Amygdala (tissue), 56 donors: ENCODE measurements around the gene ATL2.

ENCODE experiments used
- DNase-seq, 56 donors: peaks; one replicate each; lab custom pipeline; 2025; lab: John Stamatoyannopoulos, UW

ATL2 gene

DNA sequence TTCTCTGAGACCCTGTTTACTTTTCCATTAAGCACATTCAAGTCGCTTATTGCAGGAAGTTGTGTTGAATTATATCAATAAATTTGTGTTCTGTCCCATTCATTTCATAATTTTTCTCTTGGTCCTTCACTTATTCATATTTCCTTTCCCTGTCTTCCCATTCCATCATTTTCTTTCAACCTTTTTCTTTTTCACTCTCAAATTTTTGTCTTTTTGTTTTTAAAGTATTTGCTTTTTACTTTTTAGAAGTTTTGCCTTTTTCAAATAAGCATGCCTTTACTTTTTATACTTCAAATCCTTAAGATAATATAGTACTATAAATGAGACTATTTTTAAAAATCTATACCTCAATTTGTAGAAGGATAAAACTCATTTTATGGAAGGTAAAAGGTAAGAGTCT, 120.5 kb downstream of the ATL2 start:
- no peak for DNase-seq

DNA sequence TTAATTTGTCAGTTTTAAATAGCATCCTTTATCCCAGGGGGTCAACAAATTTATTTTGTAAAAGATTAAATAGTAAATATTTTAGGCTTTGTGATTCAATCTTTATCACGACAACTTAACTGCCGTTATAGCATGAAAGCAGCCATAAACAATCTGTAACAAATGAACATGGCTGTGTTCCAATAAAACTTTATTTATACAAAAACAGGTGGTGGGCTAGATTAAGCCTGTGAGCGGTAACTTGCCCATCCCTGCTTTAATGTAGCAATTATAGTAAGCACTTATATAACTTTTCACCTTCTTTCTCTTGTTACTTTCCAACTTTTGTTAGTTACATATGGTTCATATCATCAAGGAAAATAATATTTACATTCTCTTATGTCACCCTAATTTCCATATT, 121.9 kb downstream of the ATL2 start:
- no peak for DNase-seq

DNA sequence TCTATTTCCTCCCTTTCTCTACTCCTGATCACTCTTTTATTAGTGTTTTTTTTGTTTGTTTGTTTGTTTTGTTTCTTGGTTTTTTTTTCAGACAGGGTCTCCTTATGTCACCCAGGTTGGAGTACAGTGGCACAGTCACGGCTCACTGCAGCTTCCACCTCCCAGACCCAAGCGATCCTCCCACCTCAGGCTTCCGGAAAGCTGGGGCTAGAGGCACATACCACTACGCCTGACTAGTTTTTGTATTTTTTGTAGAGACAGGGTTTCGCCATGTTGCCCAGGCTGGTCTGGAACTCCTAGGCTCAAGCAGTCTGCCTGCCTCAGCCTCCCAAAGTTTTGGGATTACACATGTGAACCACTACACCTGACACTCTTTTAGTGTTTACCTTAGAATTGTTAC, 122.3 kb downstream of the ATL2 start:
- DNase-seq, result no peak

DNA sequence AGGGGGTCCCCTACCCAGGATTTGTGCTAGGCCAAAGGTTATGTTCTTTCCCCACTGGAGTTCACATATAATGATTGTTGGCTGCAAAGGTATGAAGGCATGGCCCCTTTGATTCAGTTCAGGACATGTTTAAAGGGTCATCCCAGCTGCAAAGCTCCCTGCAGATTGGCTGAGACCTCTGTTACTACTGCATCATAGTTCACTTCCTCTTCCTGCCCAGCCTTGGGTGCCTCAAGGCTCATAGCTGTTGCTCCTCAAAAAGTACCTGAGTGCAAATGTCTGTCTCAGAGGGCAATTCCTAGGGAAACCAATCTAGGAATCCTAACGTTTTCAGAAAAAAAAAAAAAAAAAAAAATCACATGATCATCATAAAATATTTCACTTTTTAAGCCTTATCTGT, 125.1 kb downstream of the ATL2 start:
- no peak for DNase-seq

DNA sequence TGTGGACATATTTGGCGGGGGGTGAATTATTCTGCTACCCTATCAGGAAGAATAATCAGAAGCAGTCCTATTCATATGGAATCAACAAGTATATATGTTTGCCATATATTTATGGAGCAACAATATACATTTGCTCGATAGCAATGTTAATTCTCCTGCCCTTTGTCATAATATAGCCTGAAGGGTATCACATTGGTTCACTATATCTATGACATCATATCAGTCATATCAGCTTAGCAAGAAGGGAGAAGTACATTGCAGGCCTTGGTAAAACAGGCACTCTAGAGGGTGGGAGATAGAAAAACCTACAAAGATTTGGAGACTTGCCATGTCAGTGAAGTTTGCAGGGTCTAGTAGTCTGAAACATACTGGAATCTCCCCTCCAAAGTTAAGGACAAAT, 128.4 kb downstream of the ATL2 start:
- no peak for DNase-seq

DNA sequence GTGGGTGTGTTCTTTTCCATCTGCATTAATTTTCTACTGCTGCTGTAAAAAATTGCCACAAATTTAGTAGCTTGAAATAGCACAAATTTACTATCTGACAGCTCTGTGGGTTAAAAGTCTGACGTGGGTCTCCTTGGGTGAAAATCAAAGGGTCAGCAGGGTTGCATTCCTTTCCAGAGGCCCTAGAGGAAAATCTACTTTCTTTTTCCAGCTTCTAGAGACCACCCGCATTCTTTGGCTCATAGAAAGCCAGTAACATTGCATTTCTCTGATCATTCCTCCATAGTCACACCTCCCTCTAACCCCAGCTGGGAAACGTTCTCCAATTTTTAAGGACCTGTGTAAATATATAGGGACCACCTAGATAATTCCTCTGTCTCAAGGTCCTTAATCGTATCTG, 128.8 kb downstream of the ATL2 start:
- DNase-seq, result no peak

DNA sequence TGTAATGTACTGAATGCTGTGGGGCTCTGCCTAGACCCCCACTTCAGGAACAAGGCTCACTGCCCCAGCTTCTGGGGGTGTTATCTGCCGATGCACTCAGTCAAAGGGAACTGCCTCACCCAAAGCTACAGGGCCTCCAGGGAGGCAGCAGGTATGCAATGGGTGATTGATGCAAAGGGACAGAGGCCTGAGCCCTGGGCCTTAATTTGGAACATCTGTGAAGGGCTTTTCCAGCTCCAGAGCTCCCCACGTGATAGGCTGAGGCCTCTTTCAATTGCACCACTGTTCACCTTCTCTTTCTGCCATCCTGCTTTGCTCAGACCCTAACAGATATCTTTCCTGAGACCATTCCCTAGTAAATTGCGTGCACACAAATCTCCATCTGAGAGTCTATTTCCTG, 131.0 kb downstream of the ATL2 start:
- DNase-seq, result no peak

DNA sequence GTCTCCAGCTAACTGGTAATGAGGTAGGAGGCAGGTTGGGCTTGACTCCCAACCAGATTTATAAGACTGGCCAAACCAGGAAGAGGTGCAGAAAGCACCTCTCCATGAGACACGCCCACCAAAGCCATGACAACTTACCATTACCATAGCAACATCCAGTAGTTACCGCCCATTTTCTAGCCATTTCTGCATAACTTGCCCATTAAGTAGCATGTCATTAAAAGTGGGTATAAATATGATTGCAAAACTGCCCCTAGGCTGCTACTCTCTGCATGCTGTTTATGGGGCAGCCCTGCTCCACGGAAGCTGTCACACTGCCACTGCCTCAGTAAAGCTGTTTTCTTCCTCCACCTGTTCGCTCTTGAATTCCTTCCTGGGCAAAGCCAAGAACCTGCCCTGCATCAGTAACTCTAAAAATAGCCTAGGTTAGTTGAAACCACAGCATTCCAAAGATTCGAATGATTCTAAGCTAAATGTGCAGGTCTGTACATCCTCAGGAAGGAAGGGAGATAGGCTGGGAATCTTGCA, 131.9 kb downstream of the ATL2 start:
- DNase-seq, result no peak

DNA sequence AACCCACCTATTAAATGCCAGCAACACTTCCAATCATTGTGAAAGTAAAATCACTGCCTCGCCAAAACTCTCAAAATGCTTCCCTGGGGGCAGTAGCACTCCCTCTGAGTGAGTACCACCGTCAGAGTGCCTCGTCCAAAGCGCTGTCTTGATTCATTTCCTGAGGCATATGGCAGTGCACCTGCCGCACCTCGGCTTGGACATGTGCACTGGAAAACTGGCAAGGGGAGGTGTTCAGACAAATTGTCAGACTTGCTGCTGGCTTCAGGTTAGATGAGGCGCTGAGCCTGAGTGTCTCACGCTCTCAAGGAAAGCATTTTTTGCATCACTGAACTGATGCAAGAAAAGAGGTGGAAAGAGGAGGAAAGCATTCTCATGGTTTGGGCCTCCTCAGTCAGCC, 132.8 kb downstream of the ATL2 start:
- no peak for DNase-seq
